CD4-positive, alpha-beta T cell treated with Interleukin-4 for 4 hours (primary cell): Measurements from ENCODE around the gene MGAT5B.

Experiments
- DNase-seq: peaks from one replicate; pipeline ENCODE4 v3.0.0-alpha.2; 2020

The MGAT5B gene

GRCh38 chr17:76880971-76881370 is 12.8 kb downstream of the MGAT5B start:
- DNase-seq, result no peak

- DNase-seq, result no peak
Measured at GRCh38 chr17:76881408-76881807, 13.2 kb downstream of the MGAT5B start.

GRCh38 chr17:76881966-76882365 is 13.8 kb downstream of the MGAT5B start:
- DNase-seq, result no peak

GRCh38 chr17:76883744-76884525 is 15.7 kb downstream of the MGAT5B start:
- no peak for DNase-seq

GRCh38 chr17:76884995-76885893 is 17.0 kb downstream of the MGAT5B start:
- DNase-seq, result no peak

GRCh38 chr17:76885894-76886290 is 17.7 kb downstream of the MGAT5B start:
- DNase-seq, result no peak

GRCh38 chr17:76886395-76886794 is 18.2 kb downstream of the MGAT5B start:
- DNase-seq, result no peak

- no peak for DNase-seq
Measured at GRCh38 chr17:76887802-76888201, 19.6 kb downstream of the MGAT5B start.

GRCh38 chr17:76888661-76889060 is 20.5 kb downstream of the MGAT5B start:
- no peak for DNase-seq

GRCh38 chr17:76889323-76889722 is 21.1 kb downstream of the MGAT5B start:
- no peak for DNase-seq

- no peak for DNase-seq
Measured at GRCh38 chr17:76892329-76892728, 24.1 kb downstream of the MGAT5B start.

- no peak for DNase-seq
Measured at GRCh38 chr17:76893623-76894334, 25.6 kb downstream of the MGAT5B start.

- DNase-seq, result no peak
Measured at GRCh38 chr17:76894842-76895241, 26.6 kb downstream of the MGAT5B start.

- no peak for DNase-seq
Measured at GRCh38 chr17:76897023-76897422, 28.8 kb downstream of the MGAT5B start.

GRCh38 chr17:76899414-76899813 is 31.2 kb downstream of the MGAT5B start:
- no peak for DNase-seq

GRCh38 chr17:76900723-76901122 is 32.5 kb downstream of the MGAT5B start:
- DNase-seq, result no peak

GRCh38 chr17:76901542-76902197 is 33.5 kb downstream of the MGAT5B start:
- DNase-seq, result no peak

- no peak for DNase-seq
Measured at GRCh38 chr17:76902476-76902875, 34.3 kb downstream of the MGAT5B start.

- no peak for DNase-seq
Measured at GRCh38 chr17:76903631-76904030, 35.4 kb downstream of the MGAT5B start.

- no peak for DNase-seq
Measured at GRCh38 chr17:76904116-76904515, 35.9 kb downstream of the MGAT5B start.

GRCh38 chr17:76905036-76905435 is 36.8 kb downstream of the MGAT5B start:
- no peak for DNase-seq

GRCh38 chr17:76905836-76906235 is 37.6 kb downstream of the MGAT5B start:
- no peak for DNase-seq

GRCh38 chr17:76906463-76906862 is 38.3 kb downstream of the MGAT5B start:
- DNase-seq, result no peak
